ENCODE data around the gene GABBR2.

DNA sequence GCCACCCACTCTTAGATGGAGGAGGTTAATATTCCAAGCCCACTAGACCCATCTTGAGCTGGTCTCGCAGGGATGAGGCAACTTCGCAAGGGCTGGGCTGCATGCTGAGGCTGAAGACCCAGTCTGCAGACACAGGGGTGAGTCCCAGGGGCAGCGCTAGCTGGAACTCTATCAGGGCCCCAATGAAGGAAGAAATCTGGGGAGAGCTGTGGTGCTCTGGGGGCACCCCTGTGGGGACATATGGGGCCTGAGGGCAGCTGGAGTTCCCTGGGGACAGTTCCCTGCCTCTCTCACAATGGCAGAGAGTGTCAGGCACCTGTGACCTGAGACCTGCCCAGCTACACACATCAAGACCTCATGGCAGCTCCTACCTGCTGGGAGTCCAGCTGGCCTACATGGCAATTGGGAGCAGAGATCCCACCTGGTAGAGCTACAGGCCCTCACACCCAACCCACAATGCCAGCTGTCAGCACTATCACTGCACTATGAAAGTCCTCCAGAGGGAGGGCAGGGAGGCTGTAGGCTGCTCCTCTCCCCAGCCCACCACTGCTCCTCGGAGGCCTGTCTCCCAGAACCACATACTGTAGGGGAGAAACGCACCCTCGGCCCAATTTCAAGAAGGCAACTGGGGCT lies 202.2 kb downstream of the GABBR2 start:
- TF ChIP-seq, protein P1, sequence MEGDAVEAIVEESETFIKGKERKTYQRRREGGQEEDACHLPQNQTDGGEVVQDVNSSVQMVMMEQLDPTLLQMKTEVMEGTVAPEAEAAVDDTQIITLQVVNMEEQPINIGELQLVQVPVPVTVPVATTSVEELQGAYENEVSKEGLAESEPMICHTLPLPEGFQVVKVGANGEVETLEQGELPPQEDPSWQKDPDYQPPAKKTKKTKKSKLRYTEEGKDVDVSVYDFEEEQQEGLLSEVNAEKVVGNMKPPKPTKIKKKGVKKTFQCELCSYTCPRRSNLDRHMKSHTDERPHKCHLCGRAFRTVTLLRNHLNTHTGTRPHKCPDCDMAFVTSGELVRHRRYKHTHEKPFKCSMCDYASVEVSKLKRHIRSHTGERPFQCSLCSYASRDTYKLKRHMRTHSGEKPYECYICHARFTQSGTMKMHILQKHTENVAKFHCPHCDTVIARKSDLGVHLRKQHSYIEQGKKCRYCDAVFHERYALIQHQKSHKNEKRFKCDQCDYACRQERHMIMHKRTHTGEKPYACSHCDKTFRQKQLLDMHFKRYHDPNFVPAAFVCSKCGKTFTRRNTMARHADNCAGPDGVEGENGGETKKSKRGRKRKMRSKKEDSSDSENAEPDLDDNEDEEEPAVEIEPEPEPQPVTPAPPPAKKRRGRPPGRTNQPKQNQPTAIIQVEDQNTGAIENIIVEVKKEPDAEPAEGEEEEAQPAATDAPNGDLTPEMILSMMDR (IDR thresholded peaks at IDR 0.05; ENCODE audit: low read depth, low read length, poor library complexity, severe bottlenecking): no peak
- no peak for TF ChIP-seq EZH2phosphoT487 (IDR thresholded peaks at IDR 0.05; ENCODE audit: borderline replicate concordance, low read length)
